GM12892 (cell line): ENCODE data around the gene ASTN1.

ENCODE experiments used
- DNase-seq: peaks from one replicate; pipeline ENCODE4 v3.0.0; 2011; ENCODE audit not compliant: insufficient read length
- FAIRE-seq: peaks from 2 replicates; lab custom pipeline; 2011; peaks lifted over from hg19 to GRCh38; lab: Jason Lieb, UNC
- POLR2A ChIP-seq: IDR thresholded peaks from 2 replicates; pipeline ENCODE4 v1.6.1; 2011; ENCODE audit warnings: low read depth, low read length, control low read depth
- POLR2AphosphoS5 ChIP-seq: IDR thresholded peaks from 2 replicates; pipeline ENCODE4 v1.6.1; 2011; ENCODE audit warnings: low read depth, low read length, control low read depth
- TAF1 ChIP-seq: IDR thresholded peaks from 2 replicates; pipeline ENCODE4 v1.6.1; 2011; ENCODE audit warnings: low read depth, mild to moderate bottlenecking, control low read depth, low read length, borderline replicate concordance

Gene ASTN1

DNA sequence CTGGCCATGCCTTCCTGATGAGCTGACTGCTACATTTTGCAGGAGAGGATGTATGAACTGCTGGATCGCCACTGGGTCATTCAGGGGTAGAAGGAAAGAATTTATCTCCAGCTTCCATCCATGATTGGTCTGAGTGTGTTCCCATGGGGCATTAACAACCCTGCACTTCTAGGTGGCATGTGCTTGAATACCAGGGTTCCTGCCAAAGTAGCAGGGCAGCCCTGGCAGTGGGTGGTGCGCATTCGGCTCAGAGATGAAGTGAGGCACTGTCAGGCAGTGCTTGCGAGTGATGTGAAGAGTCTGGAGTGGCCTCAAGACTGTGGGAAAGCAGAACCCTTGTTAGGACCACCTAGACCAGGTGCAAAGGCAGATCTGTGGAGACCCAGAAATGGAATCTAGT, 294.9 kb downstream of the ASTN1 start:
- no peak for FAIRE-seq
- no peak for DNase-seq
- no peak for TF ChIP-seq POLR2AphosphoS5
- TF ChIP-seq POLR2A: no peak
- no peak for TF ChIP-seq TAF1

DNA sequence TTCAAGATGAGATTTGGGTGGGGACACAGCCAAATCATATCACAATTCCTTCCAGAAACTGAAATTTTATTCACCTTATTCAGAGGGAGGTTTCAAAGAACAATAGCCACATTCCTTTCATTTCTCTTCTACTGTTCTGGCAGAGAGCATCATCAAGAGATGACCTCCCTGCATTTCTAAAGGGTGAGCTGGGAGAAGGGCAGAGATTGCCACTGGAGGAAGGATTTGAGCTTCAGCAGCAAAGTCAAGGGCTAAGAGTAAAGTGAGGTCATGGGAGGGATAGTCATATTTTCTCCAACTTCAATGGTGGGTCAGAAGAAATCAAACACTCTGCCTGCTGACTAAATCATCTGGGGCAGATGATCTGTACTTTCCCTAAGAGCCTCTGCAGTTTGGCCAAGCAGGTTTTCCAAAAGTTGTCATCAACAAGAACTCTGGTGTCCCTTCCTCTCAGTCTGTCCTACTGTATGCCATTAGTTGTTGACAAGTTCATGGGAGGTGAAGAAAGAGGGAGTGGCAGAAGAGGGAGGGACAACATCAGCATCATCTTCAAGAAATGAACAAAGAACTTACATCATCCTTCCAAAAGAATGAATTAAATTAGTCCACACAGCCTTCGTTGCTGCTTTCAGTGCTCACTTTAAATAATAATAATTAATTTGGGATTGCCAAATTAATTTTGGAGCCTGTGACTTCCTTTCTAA, 298.3 kb downstream of the ASTN1 start:
- no peak for TF ChIP-seq TAF1
- no peak for TF ChIP-seq POLR2AphosphoS5
- TF ChIP-seq POLR2A: no peak
- FAIRE-seq (no peak), DNase-seq (no peak)

DNA sequence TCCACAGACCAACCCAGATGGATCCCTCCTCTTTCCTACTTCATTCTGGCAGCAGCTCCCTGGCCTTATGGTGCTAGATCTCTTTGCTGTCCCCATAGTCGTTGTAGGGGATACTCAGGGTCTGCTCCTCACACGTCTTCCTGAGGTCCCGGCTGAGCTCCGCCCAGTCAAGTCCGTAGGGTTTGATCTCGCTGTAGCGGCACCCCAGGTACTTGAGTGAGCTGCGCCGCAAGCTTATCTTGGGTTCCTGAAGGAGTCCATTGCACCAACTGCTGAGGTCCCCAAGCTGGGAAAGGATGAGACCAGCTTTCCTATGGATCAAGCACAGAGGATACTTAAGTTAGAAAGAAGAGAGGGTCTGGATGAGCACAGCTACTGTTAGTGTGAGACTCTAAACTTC, 300.3 kb downstream of the ASTN1 start:
- no peak for TF ChIP-seq TAF1
- TF ChIP-seq POLR2AphosphoS5: no peak
- no peak for TF ChIP-seq POLR2A
- FAIRE-seq (no peak), DNase-seq (no peak)

DNA sequence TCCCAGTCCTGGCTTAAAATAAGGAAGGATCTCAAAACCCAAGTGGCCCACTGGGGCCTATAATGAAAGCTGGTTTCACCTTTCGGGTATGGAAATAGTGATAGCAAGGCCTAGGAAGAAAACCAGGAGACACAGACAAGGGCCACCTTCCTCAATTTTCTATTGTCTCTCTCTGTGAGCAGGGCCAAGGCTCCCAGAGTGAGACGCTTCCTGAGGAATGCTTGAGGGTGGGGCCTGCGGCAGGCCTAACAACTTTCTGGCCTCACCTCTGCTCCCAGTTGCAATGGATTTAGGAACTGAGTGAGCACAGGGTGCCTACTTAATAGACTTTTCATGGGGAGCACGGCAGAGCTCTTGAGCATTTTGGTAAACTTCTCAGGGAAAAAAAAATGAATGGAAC, 300.9 kb downstream of the ASTN1 start:
- no peak for FAIRE-seq
- TF ChIP-seq POLR2AphosphoS5 (no peak), TAF1 (no peak)
- DNase-seq: no peak

DNA sequence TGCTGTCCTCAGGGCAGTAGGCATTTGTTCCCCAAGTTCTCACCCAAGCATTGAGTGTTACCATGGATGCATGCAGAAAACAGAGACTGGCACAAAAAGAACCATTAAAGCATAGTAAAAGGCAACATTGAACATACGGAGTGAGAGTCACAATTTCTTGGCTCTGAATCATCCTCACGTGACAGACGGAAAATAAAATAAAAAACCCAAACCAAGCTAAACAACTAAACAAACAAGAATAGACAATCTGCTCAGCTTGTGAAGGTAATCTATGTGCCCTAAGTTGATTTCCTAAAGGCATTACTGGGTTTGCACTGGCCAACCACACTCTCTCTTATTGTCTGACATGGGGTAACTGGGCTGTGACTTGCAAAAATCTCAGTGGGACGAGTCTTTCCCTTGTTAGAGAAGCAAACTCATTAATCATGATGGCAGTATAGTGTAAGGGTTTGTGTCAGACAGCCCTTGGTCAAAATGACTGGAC, 306.0 kb downstream of the ASTN1 start:
- DNase-seq: no peak
- TF ChIP-seq POLR2AphosphoS5 (no peak), POLR2A (no peak), TAF1 (no peak)
- FAIRE-seq: no peak

DNA sequence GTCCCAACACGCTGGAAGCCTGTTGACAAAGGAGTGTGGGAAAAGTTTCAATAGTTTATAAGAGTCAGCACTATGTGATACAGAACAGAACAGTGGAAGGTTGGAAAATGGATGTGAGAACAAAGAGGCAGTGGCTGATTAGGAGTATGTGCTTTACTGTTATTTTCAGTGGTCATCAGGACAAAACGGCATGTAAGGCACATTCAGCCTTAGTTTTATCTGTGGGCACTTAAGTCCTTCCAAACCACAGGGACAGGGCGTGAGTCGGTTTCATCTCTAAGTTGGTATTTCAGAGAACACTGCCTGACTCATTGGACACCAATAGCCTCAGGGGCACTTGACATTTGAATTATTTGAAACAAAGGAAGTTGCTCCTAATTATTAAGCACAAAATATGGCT, 306.9 kb downstream of the ASTN1 start:
- TF ChIP-seq POLR2A (no peak), TAF1 (no peak), POLR2AphosphoS5 (no peak)

DNA sequence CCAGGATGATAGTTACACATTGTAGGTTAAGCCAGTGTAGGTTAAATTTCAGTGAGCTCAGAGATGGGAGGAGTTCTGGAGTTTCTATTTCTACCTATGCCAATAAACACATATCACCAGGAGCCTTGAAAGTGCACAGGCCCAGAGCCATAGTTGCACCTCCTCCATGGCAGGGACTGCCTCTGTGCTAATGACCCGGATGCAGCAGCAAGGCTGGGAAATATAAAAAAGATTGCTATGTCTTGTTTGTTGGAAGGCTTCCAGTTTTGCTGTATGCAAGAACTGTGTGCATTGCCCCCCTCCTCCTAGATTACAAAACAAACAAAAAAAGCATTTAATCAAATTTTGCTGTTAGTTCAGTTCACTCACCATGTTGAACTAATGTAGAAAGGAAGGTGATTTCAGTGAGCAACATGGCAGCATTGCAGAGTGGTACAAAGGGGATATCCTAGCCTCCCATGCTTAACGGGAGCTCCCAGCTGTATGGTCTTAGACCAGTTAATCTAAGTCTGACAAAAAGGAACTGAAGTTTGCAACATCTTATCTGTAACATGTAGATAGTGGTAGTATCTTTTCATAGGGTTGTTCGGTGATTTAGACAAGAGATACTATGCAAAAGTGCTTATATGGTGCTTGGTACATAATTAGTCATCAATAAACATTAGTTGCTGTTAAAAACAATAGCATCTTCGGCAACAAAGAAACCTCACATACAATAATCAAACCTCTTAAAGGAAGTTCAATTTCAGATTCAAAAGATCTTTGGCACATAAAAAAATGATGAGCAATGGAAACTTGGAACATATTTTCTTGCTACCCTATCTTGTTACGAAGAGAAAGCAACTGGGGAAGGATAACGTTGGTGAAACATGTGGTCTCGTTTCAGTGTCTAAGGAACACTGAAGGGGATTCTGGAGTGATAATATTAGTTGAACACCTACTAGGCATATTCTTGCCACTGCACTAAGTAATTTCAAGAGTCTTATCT, 309.5 kb downstream of the ASTN1 start:
- FAIRE-seq (no peak), DNase-seq (no peak)
- no peak for TF ChIP-seq POLR2AphosphoS5
- no peak for TF ChIP-seq TAF1
- TF ChIP-seq POLR2A: no peak

More for the DNA sequence above, 306.9 kb downstream of the ASTN1 start:
- FAIRE-seq: no peak
- no peak for DNase-seq

DNA sequence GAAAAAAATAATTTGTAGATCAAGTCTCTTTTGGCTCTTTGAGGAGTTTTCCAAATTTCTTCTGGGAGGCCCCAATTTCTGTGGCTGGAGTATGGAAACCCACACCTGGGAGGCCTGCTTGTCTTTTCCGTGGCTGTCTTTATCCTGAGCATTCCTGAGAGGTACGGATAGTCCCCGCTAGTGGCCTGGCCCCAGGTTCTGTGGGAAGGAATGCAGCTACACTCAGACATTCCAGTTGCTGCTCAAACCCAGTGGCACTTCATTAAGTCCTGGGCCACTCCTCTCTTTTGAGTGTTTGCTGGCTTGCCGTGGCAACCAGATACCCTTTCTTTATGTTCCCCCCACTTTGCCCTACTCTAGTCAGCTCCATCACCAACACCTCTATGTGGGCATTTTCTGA, 310.4 kb downstream of the ASTN1 start:
- no peak for FAIRE-seq
- TF ChIP-seq TAF1 (no peak), POLR2AphosphoS5 (no peak), POLR2A (no peak)
- no peak for DNase-seq

DNA sequence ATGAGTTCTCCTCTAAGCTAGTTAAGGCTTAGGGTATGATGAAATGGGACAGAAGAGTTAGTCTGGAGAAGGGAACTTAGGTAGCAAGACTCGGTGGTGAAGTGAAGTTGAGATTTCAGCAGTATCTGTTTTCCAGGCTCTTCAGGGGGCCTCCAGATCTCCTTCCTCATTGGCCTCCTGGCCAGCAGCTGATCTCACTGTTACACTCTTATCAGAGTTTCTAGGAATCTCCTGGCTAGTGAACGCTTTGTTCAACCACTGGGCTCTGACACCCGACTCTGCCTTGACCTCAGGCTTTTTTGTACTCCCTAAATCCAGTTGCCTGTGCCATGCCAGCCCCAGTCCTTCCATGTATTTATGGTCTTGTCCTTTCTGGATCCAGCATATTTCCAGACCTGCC, 311.0 kb downstream of the ASTN1 start:
- TF ChIP-seq POLR2A (no peak), POLR2AphosphoS5 (no peak), TAF1 (no peak)
- DNase-seq (no peak), FAIRE-seq (no peak)

DNA sequence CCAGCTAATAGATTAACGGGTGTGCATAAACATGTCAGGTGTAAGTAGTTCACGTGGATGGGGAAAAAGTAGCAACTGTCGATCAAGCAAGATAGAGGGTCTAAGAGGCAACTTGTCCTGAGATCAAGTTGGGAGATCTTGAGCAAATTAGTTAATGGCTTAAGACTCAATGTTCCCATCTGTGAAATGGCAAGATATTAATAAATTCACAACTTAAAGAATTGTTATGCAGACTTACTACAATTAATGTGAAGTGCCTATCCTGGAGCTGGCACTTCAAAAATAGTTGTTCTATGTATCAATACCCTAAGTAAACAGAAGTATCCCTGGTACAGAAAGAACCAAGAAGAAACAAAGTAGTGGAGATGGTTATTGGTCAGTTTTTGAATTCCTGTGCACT, 312.4 kb downstream of the ASTN1 start:
- FAIRE-seq: no peak
- DNase-seq: no peak
- TF ChIP-seq POLR2AphosphoS5: no peak

DNA sequence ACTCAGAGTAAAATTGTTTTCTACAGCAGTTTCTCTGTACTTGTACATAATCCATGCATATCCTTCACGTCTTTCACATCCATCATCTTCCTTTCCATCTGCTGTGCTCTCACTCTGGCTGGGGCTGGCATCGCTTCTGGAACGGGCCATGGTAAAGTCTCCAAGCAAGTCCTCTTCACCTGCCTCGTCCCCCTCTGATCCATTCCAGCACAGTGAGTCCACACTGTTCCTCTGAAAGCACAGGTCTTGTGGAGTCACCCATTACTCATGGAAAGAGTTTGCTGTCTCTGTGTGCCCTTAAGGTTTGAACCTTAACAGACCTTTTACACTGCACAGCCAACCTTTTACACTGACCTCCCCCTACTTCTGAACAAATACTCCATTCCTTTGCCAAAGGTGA, 313.6 kb downstream of the ASTN1 start:
- no peak for TF ChIP-seq POLR2A
- TF ChIP-seq TAF1: no peak
- TF ChIP-seq POLR2AphosphoS5: no peak
- DNase-seq (no peak), FAIRE-seq (no peak)
